MV-4-11 (cell line): ENCODE results near the gene APOBR.
"Not testable (repeated sequence)": the region's sequence is repeated elsewhere in the genome, so short reads cannot be mapped to it uniquely, and the experiment has no call there.

Source experiments
- DNase-seq: peaks from one replicate; lab custom pipeline; 2025; lab: John Stamatoyannopoulos, UW

APOBR gene

DNA sequence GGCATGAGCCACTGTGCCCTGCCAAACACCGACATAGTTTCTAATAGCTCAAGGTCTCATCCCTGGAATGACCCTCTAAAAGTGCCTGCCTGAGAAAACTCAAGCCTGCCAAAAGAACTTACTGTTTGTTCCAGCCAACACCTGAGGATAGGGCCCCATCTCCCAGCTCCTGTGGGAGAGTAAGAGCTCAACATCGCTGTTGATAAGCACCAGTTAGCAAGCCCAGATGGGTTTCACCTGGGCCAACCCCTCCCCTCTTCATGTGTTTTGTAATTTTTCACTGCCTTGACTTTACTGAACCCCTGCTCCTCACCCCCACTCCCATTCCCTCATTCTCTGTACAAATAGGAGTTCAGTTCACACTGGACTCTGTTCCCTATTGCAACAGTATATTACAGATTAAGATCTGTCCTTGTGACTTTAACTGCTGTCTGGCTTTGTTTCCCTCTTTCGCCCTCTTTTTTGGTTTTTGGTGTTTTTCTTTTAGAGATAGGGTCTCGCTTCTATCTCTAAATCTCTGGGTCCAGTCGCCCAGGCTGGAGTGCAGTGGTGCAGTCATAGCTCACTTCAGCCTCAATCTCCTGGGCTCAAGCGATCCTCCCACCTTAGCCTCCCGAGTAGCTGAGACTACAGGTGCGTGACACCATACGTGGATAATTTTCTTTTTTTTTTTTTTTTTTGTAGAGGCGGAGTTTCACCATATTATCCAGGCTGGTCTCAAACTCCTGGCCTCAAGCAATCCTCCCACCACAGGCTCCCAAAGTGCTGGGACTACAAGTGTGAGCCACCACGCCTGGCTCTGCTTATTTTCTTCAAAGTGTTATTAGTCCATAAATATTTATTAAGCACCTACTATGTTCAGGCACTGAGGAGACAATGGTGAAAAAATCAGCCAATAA, 32.0 kb downstream of the APOBR start:
- DNase-seq, result no peak

GRCh38 chr16:28527100-28527785, 32.8 kb downstream of the APOBR start:
- DNase-seq, result not testable (repeated sequence)

DNA sequence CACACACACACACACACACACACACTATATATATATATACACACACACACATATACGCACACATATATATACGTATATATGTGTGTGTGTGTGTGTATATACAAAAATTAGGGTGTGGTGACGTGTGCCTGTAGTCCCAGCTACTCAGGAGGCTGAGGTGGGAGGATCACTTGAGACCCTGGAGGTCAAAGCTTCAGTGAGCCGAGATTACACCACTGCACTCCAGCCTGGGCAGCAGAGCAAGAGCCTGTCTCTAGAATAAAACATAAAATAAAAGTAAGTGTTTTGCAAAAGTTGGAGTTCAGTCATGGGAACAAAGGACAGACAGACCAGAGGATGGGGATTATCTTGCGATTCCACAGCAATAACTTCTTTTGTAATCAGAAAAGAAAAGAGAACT, 33.5 kb downstream of the APOBR start:
- DNase-seq, result no peak

DNA sequence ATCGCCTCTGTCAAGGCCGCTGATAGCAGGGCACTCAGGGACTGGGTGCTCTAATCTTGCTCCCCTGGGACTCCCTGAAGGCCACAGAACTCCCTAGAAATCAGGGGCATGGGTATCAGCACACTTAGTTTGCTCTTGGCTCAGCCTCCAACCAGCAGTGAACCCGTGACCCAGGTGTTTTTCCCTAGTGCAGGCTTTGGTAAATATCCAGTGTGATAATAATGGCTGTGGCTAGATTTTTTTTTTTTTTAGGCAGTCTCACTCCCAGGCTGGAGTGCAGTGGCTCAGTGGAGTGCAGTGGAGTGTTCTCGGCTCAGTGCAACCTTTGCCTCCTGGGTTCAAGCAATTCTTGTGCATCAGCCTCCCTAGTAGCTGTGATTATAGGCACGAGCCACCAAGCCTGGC, 34.0 kb downstream of the APOBR start:
- no peak for DNase-seq

DNA sequence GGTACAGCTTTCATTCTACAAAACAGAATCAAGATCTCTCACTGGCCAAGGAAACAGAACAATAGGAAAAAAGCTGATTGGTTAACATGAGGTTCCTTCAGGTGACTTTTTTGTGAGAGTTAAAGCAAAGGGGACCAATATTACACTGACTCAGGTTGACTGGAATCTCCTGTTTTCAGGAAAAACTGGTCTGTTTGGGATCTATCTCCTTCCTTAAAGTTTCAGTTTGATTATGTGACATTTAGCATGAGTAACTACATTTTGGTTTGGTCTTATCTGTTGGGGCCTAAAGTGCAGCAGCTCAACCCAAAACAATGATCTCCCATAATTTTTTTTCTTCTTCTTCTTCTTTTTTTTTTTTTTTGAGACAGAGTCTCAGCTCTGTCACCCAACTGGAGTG, 34.7 kb downstream of the APOBR start:
- DNase-seq, result no peak

GRCh38 chr16:28531777-28532744, 37.6 kb downstream of the APOBR start:
- no peak for DNase-seq

DNA sequence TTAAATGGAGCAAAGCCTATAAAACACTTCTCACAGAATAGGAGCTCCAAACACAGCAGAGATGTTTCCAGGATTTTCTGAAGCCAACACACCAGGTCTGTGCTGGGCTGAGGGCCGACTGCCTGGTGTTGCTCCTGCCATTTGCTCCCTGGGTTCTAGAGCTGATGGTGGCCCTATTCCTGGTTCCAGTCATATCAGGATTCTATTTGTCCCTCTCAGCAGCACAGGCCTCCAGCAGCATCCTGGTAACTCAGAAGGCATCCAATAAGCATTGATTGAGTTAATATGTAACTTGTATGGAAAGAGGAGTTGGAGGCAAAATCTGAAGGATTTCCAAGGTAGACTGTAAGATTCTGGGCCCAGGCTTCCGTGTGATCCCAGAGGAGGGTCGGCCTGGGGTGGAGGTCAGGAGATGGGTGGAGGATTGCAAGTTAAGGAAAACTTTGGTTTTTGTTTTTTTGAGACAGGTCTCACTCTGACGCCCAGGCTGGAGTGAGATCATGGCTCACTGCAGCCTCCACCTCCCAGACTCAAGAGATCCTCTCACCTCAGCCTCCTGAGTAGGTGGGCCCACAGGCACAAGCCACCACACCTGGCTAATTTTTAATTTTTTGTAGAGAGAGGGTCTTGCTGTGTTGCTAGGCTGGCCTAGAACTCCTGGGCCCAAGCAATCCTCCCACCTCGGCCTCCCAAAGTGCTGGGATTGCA, 38.7 kb downstream of the APOBR start:
- DNase-seq, result no peak

GRCh38 chr16:28534542-28535373, 40.3 kb downstream of the APOBR start:
- peak; percentile 99 for DNase-seq

- no peak for DNase-seq
Observed at GRCh38 chr16:28537076-28537475, 42.6 kb downstream of the APOBR start.

- no peak for DNase-seq
Observed at GRCh38 chr16:28537964-28538732, 43.7 kb downstream of the APOBR start.

DNA sequence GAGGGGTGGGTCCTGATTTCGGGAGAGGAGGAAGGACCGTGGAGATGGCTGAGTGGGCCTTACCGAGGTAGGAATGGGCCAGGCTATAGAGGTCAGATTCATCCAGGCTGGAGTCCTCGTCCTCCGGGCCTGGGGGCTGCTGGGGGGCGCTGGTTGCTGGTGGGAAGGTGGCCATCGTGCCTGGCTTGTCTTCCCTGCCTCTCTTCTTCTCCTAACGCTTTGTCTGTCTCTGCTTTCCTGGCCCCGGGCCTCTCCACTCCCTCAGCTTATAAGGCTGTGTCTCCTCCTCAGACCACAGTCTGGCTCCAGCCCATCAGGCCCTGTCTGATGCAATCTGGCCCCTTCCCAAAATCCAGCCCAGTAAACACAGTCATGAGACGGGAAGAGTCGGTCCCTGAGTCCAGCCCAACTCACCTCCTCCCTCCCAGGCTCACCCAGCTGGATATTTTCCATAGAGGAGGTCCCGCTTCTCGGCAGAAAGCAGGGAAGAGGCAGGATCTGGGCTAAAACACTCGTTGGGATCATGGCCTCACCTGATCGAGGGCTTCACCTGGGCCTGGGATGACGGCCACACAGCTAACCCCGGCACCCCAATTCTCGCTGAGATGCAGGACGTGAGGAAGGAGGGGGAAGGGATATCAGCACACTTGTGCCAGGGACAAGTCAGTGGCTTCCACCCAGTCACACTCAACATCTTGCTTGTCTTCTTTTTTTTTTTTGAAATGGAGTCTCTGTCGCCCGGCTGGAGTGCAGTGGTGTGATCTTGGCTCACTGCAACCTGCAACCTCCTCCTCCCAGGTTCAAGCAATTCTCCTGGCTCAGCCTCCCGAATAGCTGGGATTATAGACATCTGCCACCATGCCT, 44.5 kb downstream of the APOBR start, which contains the start of gene NUPR1:
TSS of gene NUPR1 (minus strand) at position 242 of the 864 bp plus-strand sequence. CDS start at position 175, 67 bp downstream.
- no peak for DNase-seq

- DNase-seq, result no peak
Observed at GRCh38 chr16:28540346-28540745, 45.9 kb downstream of the APOBR start.

DNA sequence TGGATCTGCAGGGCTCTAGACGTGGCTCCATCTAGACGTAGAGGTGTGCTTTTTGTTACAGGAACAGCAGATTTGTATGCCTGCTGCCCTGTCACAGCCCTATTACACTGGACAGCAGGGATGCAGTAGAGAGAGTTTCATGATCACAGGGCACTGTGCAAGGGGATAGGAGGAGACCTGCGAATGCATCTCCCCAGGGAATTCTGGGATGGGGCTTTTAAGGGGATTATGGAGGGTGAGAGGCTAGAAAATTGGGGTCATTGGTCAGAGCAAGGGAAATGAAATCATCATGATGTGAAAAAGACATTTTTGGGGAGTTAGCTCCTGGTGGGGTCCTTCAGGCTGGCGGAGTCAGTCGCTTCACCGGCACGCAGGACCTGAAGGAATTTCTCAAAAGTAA, 48.2 kb downstream of the APOBR start:
- no peak for DNase-seq

GRCh38 chr16:28543072-28543471, 48.6 kb downstream of the APOBR start:
- peak; percentile 91 for DNase-seq

- DNase-seq, result no peak
Observed at GRCh38 chr16:28544998-28545397, 50.6 kb downstream of the APOBR start.

GRCh38 chr16:28545964-28546363, 51.5 kb downstream of the APOBR start:
- not testable (repeated sequence) for DNase-seq

GRCh38 chr16:28546626-28547025, 52.2 kb downstream of the APOBR start:
- no peak for DNase-seq

DNA sequence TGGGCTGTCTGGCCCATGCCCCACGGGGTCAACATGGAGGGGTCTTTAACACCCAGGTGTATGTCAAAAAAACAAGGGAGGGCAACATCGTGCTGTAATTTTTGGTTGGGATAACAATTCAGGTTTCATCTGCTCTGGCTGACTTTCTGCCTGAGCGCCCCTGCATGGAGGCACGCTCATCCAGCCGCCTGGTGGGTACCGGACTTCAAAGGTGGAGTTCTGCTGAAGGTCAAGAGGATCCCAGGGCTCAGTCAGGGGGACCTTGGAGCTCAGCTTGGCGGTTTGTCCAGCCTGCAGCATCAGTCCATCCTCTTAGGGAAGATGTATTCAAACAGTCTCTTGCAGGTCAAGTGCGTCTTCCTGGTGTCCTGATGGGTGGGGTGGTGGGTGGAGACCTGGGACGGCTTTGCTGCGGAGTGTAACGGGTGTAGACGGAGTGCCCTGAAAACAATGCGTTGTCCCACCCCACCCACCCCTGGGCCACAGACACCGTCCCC, 53.9 kb downstream of the APOBR start:
- no peak for DNase-seq
